Measurements from ENCODE around the gene ITPRIPL2.

Gene ITPRIPL2

DNA sequence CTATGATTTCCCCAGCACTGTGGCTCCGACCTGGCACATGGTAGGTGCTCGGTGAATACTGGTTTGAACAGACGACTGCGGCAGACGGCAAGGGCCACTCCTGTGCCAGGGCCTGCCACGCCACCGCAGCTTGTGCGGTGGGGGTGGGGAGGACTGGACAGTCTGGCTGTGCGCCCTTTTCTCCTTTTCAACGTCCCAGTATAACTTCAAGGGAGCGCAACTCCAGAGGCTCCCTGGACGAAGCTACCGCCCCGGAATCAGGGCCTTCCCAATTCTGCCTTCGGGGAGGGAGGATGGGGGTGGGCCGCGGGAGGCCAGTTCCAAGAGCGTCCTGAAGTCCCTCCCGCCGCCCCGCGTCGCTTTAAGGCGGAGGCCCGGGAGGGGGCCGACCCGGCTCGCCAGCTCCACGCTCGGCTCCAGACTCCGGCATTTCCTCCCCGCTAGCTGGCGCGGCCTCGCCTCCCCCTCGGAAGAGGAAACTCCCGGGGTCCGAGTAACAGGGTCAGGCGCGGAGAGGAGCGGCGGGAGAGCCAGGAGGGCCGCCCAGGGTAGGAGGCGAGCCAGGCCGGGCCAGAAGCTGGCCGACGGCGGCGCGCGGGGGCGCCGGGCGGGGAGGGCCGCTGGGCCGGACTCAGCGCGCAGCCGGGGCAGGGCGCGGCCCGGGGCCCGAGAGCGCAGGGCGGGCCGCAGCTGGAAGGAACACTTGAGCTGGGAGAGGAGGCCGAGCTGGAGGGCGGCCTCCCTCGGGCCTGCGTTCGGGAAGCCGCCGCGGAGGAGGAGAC is at the start of gene ITPRIPL2:
TSS of gene ITPRIPL2 (plus strand) at position 388 of the 782 bp plus-strand sequence. CDS start 498 bp downstream, outside the sequence.
- in situ Hi-C loops (cut with MboI; ENCODE audit: low sequenced_read_pairs), result no loop called here
- H3K4me3 ChIP-seq, result peak within 1 kb of the TSS; percentile 53
- no peaks in the 10 kb centered on the region for H3K27me3 ChIP-seq (ENCODE audit: low read depth)
- DNase-seq (ENCODE audit: low spot score in 2 of 2), result peak; percentile 77 to 85
- peaks cover 5% of the 10 kb centered on the region; the same call in 1 of the 2 replicates for H3K36me3 ChIP-seq (replicated peaks)
- no peaks in the 10 kb centered on the region for H3K9me3 ChIP-seq
- H3K4me1 ChIP-seq, result peaks cover 10% of the 10 kb centered on the region

DNA sequence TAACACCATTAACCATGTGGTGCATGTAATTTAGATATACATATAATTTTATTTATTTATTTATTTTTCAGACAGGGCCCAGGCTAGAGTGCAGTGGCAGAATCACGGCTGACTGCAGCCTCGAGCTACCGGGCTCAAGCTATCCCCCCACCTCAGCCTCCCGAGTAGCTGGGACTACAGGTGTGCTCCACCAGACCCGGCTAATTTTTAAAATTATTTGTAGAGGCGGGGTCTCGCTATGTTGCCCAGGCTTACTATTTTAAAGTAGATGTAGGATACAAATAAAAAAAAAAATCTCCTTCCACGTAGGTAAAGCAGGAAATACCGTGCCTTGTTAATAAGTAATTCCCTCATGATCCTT is 46.8 kb upstream of the ITPRIPL2 start:
- in situ Hi-C loops (cut with MboI; ENCODE audit: low sequenced_read_pairs), result no loop called here
- H3K27me3 ChIP-seq (ENCODE audit: low read depth), result no peaks in the 10 kb centered on the region
- no peak for DNase-seq (ENCODE audit: low spot score in 2 of 2)
- H3K9me3 ChIP-seq, result no peaks in the 10 kb centered on the region
- peaks cover 5% of the 10 kb centered on the region; the same call in 1 of the 2 replicates for H3K36me3 ChIP-seq (replicated peaks)
- H3K4me3 ChIP-seq, result peak overlapping the region; percentile 83
- peaks cover 8% of the 10 kb centered on the region for H3K4me1 ChIP-seq

DNA sequence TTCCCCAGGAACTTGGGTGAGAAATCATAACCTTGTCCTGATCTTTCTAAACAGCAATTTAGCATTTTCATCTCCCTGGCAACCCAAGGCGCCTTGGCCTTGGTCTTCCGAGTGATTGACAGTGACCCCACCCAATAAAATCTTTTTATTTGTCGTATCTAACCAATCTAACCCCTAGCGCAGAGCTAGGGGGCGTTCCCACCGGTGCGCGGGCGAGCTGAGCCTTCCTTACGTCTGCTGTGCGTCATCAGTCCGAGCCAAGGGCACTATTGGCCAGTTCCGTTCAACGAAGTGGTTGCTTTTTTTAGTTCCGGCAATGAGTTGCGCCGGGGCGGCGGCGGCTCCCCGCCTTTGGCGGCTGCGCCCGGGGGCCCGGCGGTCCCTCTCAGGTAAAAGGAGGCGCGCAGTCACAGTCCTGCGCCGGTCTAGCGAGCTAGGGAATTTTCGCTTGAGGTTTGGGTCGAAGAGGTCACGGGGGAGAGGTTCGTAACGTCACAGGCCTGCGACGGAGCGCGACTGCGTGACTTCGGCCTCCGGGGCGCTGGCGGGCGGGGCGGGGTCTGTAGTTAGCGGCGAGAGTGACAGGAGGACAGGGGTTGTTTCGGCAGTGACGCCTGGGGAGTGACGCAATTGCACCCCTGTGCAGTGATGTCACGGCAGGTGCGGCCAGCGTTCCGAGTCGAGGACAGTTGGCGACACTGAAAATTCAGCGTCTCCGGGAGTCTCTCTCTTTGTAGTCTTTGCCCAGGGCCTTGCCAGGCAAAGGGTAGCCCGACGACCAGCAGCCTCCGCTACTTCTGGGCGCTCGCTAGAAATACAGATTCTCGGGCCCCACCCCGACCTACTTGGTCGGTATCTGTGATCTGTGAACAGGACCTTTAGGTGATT is 46.2 kb upstream of the ITPRIPL2 start, which contains the start of gene COQ7:
TSS of gene COQ7 (plus strand) at position 266 of the 888 bp plus-strand sequence. CDS start at position 317, 51 bp downstream.
- Histone ChIP-seq H3K4me3 (peak within 1 kb of the TSS; percentile 83), H3K4me1 (peaks cover 8% of the 10 kb centered on the region), H3K27me3 (ENCODE audit: low read depth) (no peaks in the 10 kb centered on the region), H3K9me3 (no peaks in the 10 kb centered on the region), H3K36me3 (replicated peaks) (peaks cover 8% of the 10 kb centered on the region)
- in situ Hi-C loops (cut with MboI; ENCODE audit: low sequenced_read_pairs), result no loop called here
- DNase-seq (ENCODE audit: low spot score in 2 of 2), result peak; percentile 98 to 99

DNA sequence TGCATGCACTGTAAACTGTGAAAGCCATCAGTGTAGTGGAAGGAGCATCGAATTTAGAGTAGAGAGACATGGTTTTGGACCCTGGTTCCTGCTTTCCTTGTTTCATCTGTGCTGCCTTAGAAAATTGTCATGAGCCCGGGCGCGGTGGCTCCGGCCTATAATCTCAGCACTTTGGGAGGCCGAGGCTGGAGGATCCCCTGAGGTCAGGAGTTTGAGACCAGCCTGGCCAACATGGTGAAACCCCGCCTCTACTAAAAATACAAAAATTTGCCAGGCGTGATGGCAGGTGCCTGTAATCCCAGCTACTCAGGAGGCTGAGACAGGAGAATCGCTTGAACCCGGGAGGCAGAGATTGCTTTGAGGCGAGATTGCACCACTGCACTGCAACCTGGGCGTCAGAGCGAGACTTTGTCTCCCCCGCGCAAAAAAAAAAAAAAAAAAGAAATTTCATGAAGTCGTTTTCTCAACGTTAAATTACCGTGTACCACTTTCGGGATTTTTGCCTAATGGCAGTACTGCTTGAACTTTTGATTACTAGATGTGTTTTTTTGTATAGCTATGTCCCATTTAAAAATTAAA is 45.4 kb upstream of the ITPRIPL2 start:
- H3K4me3 ChIP-seq, result peak overlapping the region; percentile 83
- peaks cover 10% of the 10 kb centered on the region for H3K36me3 ChIP-seq (replicated peaks)
- no peaks in the 10 kb centered on the region for H3K9me3 ChIP-seq
- peaks cover 8% of the 10 kb centered on the region for H3K4me1 ChIP-seq
- in situ Hi-C loops (cut with MboI; ENCODE audit: low sequenced_read_pairs), result no loop called here
- no peaks in the 10 kb centered on the region for H3K27me3 ChIP-seq (ENCODE audit: low read depth)
- no peak for DNase-seq (ENCODE audit: low spot score in 2 of 2)

DNA sequence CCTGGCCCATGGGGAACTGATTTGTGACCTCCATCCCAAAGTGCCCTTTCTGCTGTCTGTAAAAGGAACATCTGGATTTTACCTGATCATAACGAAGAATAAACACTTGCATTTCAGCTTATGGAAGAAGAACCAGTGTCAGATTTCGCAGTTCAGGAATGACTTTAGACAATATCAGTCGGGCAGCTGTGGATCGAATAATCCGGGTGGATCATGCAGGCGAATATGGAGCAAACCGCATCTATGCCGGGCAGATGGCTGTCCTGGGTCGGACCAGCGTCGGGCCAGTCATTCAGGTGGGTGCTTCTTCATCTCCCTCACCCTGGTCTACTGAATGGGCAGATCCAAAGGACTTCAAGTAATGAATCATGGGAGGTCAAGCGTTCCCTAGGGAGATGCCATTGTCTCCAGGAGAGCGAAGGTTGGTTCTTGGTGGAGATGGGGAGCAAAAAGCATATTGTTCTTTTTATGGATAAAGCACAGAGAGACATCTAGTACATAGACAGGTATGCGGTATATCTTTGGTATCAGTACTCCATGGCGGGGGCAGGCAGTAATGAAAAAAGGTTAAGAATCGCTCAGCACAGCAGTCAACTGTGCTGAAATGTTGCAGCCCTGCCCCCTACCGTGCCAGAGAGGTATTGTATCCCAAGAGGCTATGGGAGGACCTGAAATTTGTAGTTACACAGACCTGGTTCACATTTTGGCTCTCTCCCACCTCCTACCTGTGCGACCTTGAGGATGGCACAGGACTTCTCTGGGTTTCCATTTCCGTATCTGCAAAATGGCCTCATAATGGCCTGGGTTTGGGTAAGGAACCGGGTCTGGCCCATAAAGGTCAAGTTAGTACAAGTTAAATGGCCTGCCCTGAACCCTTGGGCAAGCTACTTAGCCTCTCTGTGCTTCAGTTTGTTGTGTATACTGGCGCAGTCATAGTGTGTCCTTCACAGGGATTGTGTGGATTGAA is 41.7 kb upstream of the ITPRIPL2 start:
- peak; percentile 9 to 79 for DNase-seq (ENCODE audit: low spot score in 2 of 2)
- H3K9me3 ChIP-seq, result no peaks in the 10 kb centered on the region
- in situ Hi-C loops (cut with MboI; ENCODE audit: low sequenced_read_pairs), result loop anchor here (10.0 kb wide), 1 partner anchor 87 kb away; the partner anchor contains the start of gene TMC7
- peaks cover 38% of the 10 kb centered on the region for H3K36me3 ChIP-seq (replicated peaks)
- no peak overlapping the region for H3K4me3 ChIP-seq
- H3K27me3 ChIP-seq (ENCODE audit: low read depth), result no peaks in the 10 kb centered on the region
- peaks cover 6% of the 10 kb centered on the region for H3K4me1 ChIP-seq

DNA sequence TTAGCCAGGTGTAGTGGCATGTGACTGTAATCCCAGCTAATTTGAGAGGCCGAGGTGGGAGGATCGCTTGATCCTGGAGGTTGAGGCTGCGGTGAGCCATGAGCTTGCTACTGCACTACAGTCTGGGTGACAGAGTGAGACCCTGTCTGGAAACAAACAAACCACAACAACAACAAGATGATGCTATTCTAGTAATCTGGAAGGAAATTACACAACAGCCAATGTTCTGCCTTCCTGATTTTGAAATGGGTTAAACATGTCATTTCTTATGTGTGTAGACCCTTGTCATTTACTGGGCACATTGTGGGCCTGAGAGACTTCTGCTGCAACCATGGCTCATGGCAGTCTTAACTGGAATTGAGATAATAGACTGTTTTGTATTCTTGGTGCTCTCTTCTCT is 40.4 kb upstream of the ITPRIPL2 start:
- in situ Hi-C loops (cut with MboI; ENCODE audit: low sequenced_read_pairs), result loop anchor here (10.0 kb wide), 1 partner anchor 89 kb away; the partner anchor contains the start of gene TMC7
- Histone ChIP-seq H3K4me1 (peaks cover 5% of the 10 kb centered on the region), H3K4me3 (no peak overlapping the region), H3K36me3 (replicated peaks) (peaks cover 39% of the 10 kb centered on the region), H3K27me3 (ENCODE audit: low read depth) (no peaks in the 10 kb centered on the region), H3K9me3 (no peaks in the 10 kb centered on the region)
- DNase-seq (ENCODE audit: low spot score in 2 of 2), result no peak

DNA sequence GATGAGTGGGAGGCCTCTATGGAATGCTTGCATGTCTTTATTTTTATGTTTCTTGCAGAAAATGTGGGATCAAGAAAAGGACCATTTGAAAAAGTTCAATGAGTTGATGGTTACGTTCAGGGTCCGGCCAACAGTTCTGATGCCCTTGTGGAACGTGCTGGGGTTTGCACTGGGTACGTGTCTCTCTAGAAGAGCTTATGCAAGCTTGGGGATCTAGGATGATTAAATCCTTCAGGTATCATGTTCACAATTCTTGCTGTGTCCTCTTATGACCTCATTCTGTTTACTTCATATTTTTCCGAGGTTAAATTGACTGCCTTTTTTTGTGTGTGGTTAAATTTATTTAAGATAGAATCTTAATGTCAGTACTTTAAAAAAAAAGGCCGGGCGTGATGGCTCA is 39.9 kb upstream of the ITPRIPL2 start:
- H3K36me3 ChIP-seq (replicated peaks), result peaks cover 45% of the 10 kb centered on the region
- H3K4me1 ChIP-seq, result peaks cover 2% of the 10 kb centered on the region
- H3K27me3 ChIP-seq (ENCODE audit: low read depth), result no peaks in the 10 kb centered on the region
- H3K4me3 ChIP-seq, result no peak overlapping the region
- no peaks in the 10 kb centered on the region for H3K9me3 ChIP-seq
- no peak for DNase-seq (ENCODE audit: low spot score in 2 of 2)
- in situ Hi-C loops (cut with MboI; ENCODE audit: low sequenced_read_pairs), result loop anchor here (10.0 kb wide), 1 partner anchor 89 kb away; the partner anchor contains the start of gene TMC7

DNA sequence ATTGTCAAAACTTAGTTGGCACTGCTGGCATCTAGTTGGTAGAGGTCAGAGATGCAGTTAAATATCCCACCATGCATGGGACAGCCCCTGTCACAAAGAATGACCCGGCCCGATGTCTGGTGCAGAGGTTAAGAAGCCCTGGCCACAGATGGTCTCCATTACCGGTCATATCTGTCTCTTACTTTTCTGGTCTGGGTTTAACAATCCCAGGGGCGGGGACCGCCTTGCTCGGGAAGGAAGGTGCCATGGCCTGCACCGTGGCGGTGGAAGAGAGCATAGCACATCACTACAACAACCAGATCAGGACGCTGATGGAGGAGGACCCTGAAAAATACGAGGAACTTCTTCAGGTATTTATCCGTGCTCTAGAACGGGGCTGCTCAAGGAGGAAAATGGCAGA is 38.3 kb upstream of the ITPRIPL2 start:
- in situ Hi-C loops (cut with MboI; ENCODE audit: low sequenced_read_pairs), result loop anchor here (10.0 kb wide), 1 partner anchor 91 kb away; the partner anchor contains the start of gene TMC7
- H3K36me3 ChIP-seq (replicated peaks), result peaks cover 56% of the 10 kb centered on the region
- no peak overlapping the region for H3K4me3 ChIP-seq

DNA sequence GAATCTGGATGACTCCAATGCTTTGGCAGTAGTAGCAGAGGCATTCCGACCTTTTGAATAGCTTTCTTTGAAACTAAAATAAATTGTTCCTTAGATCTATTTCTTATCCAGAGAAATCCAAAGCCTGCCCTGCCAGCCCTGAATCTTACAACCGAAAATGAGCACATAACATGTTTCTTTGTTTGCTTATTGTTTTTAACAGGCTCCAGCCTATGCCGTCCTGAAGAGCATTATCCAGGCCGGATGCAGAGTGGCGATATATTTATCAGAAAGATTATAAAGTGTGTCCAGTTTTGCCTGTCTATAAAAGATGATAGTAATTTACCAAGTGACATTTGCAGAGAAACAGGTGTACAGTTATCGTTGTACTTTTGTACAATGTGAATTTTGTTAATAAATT is 35.9 kb upstream of the ITPRIPL2 start:
- DNase-seq (ENCODE audit: low spot score in 2 of 2), result no peak
- H3K4me3 ChIP-seq, result no peak overlapping the region
- peaks cover 10% of the 10 kb centered on the region for H3K4me1 ChIP-seq
- in situ Hi-C loops (cut with MboI; ENCODE audit: low sequenced_read_pairs), result loop anchor here (10.0 kb wide), 1 partner anchor 93 kb away; the partner anchor contains the start of gene TMC7
- H3K36me3 ChIP-seq (replicated peaks), result peaks cover 50% of the 10 kb centered on the region
- no peaks in the 10 kb centered on the region for H3K9me3 ChIP-seq
- H3K27me3 ChIP-seq (ENCODE audit: low read depth), result no peaks in the 10 kb centered on the region

More for the DNA sequence above, 38.3 kb upstream of the ITPRIPL2 start:
- Histone ChIP-seq H3K4me1 (no peaks in the 10 kb centered on the region; the same call in 1 of the 2 replicates), H3K27me3 (ENCODE audit: low read depth) (no peaks in the 10 kb centered on the region), H3K9me3 (no peaks in the 10 kb centered on the region)
- DNase-seq (ENCODE audit: low spot score in 2 of 2), result no peak

DNA sequence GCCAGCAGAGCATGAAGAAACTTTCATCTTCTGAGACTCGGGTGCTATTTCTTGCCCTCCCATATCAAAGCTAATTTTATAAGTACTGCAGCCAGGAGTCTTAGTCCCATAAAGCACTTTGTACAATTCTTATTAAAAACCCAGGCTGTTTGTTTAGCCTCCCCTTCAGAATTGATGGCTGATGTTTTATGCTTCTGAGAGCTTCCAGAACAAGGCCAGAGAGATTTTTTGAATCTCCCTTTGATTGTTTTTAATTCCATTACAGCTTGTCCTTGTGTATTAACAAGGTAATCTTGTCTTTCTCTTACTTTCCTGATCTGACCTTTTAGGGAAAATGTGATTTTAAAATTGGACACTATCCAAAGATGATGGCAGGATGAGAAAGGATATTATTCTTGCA is 30.1 kb upstream of the ITPRIPL2 start:
- Histone ChIP-seq H3K9me3 (no peaks in the 10 kb centered on the region), H3K4me3 (no peak overlapping the region), H3K4me1 (peaks cover 15% of the 10 kb centered on the region), H3K36me3 (replicated peaks) (peaks cover 18% of the 10 kb centered on the region), H3K27me3 (ENCODE audit: low read depth) (no peaks in the 10 kb centered on the region)
- no peak for DNase-seq (ENCODE audit: low spot score in 2 of 2)
- in situ Hi-C loops (cut with MboI; ENCODE audit: low sequenced_read_pairs), result loop anchor here (10.0 kb wide), 1 partner anchor 441 kb away; the partner anchor contains the start of genes CCP110 and GDE1

DNA sequence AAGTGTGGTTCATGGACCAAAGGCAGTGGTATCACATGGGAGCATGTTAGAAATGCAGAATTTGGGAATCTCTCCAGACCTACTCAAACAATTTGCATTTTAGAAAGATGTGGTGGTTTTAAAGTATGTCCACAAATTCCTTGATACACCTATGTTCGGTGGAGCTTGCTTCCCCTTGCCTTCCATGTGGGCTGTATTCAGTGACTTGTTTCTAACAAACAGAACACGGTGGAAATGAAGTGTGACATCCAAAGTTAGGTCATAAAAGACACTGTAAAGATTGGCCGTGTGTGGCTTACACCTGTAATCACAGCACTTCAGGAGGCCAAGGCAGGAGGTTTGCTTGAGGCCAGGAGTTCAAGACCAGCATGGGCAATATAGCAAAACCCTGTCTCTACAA is 29.6 kb upstream of the ITPRIPL2 start:
- no peak overlapping the region for H3K4me3 ChIP-seq
- in situ Hi-C loops (cut with MboI; ENCODE audit: low sequenced_read_pairs), result loop anchor here (10.0 kb wide), 1 partner anchor 441 kb away; the partner anchor contains the start of genes CCP110 and GDE1
- no peaks in the 10 kb centered on the region for H3K9me3 ChIP-seq
- H3K27me3 ChIP-seq (ENCODE audit: low read depth), result no peaks in the 10 kb centered on the region
- peaks cover 13% of the 10 kb centered on the region for H3K36me3 ChIP-seq (replicated peaks)
- DNase-seq (ENCODE audit: low spot score in 2 of 2), result no peak
- peaks cover 15% of the 10 kb centered on the region for H3K4me1 ChIP-seq

DNA sequence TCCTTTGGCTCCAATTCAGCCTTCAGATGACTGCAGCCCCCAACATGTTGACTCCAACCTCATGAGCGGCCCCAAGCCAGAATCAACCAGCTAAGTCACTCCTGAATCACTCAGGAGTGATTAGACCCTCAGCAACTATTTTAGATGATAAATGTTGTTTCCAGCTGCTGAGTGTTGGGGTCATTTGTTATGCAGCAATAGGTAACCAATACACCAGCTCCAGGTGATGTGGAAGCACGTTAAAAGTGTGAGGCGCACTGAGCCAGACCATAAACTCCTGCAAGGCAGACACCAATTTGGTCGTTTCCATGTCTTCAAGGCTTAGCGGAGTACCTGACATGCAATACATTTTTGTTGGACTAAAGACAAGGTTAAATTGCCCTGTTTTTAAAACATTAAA is 28.9 kb upstream of the ITPRIPL2 start:
- Histone ChIP-seq H3K36me3 (replicated peaks) (peaks cover 9% of the 10 kb centered on the region), H3K9me3 (no peaks in the 10 kb centered on the region), H3K4me3 (no peak overlapping the region), H3K4me1 (peaks cover 15% of the 10 kb centered on the region), H3K27me3 (ENCODE audit: low read depth) (no peaks in the 10 kb centered on the region)
- no peak for DNase-seq (ENCODE audit: low spot score in 2 of 2)
- in situ Hi-C loops (cut with MboI; ENCODE audit: low sequenced_read_pairs), result loop anchor here (5.0 to 10.0 kb wide), 2 partner anchors 292 to 440 kb away; partner anchors contain the start of genes CCP110 and GDE1
